HEK293T (cell line): ENCODE measurements around the gene SLC47A1.

ENCODE experiments used
- ARNT ChIP-seq: fragments of 450-650 bp; IDR thresholded peaks from 2 replicates; pipeline ENCODE4 v1.6.1; 2017; ENCODE audit warnings: mild to moderate bottlenecking
- ELF4 ChIP-seq: fragments of 450-650 bp; IDR thresholded peaks from 2 replicates; pipeline ENCODE4 v1.6.1; 2017; ENCODE audit warnings: antibody characterized with exemption
- FOXK2 ChIP-seq: fragments of 450-650 bp; IDR thresholded peaks from 2 replicates; pipeline ENCODE4 v1.6.1; 2016; ENCODE audit warnings: mild to moderate bottlenecking
- FOXM1 ChIP-seq: fragments of 450-650 bp; IDR thresholded peaks from 2 replicates; pipeline ENCODE4 v1.6.1; 2017; ENCODE audit warnings: mild to moderate bottlenecking, borderline replicate concordance
- L3MBTL2 ChIP-seq: fragments of 450-650 bp; conservative IDR thresholded peaks from 2 replicates; pipeline ENCODE4 v1.6.1; 2016; ENCODE audit warnings: mild to moderate bottlenecking
- NFRKB ChIP-seq: fragments of 450-650 bp; IDR thresholded peaks from 2 replicates; pipeline ENCODE4 v1.6.1; 2016; ENCODE audit warnings: mild to moderate bottlenecking, moderate library complexity
- SUZ12 ChIP-seq: fragments of 450-650 bp; IDR thresholded peaks from 2 replicates; pipeline ENCODE4 v1.6.1; 2016; ENCODE audit warnings: mild to moderate bottlenecking
- TARDBP ChIP-seq: fragments of 450-650 bp; IDR thresholded peaks from 2 replicates; pipeline ENCODE4 v1.6.1; 2016

DNA sequence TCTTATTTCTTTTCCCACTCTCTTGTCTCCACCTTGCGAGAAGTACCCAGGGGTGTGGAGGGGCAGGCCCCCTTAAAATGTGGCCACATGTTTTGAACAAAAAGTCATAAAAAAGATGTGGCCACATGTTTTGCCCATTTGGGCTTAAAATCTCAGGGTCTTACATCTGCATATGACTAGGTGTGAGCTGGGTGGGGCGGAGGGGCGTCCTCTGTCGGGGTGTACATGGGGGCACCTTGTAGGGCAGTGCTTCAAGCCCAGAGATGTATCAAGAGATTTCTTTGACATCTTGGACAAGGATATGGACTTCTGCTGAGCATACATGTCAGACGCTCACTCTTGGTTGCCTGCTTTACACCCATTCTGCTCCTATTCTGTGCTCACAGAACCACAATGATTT lies 13.0 kb upstream of the SLC47A1 start:
- TF ChIP-seq ARNT = no peak
- TF ChIP-seq FOXM1 = no peak
- TF ChIP-seq L3MBTL2 = no peak
- no peak for TF ChIP-seq ELF4
- TF ChIP-seq SUZ12 = no peak
- TF ChIP-seq NFRKB = no peak
- TF ChIP-seq TARDBP = no peak
- TF ChIP-seq FOXK2 = no peak
